OCI-LY7 (cell line): ENCODE measurements around the gene DAPK1. TPM values are rescaled to one million over a fixed set of nuclear protein-coding genes. Genes with fewer than 3 reads are reported as not detected.

Experiments used
- BruUV-seq: library from RNA; stranded (reverse); fragments of 400-500 nt; replicated peaks from 2 replicates; lab custom pipeline; 2021; lab: Mats Ljungman, UMichigan
- CTCF ChIA-PET: fragments of 300-600 bp; sonication (Branson Sonifier 250); formaldehyde crosslinking; loops from one replicate; lab custom pipeline; 2022; ENCODE audit warnings: antibody characterized with exemption; ENCODE audit not compliant: unreplicated experiment; lab: Charles Lee
- POLR2A ChIA-PET: fragments of 300-600 bp; sonication (Branson Sonifier 250); formaldehyde crosslinking; loops from one replicate; lab custom pipeline; 2022; ENCODE audit warnings: antibody characterized with exemption; lab: Charles Lee
- DNase-seq: peaks from one replicate; pipeline ENCODE4 v3.0.0-alpha.2; 2015; ENCODE audit warnings: low spot score
- H2AFZ ChIP-seq: fragments of 200-600 bp; sonication (generic), shearing (Covaris generic); 2 replicates; pipeline ENCODE4 v1.6.1; 2014; ENCODE audit warnings: mild to moderate bottlenecking, antibody characterized with exemption, low read length, moderate library complexity
- H3K27ac ChIP-seq: fragments of 200-600 bp; sonication (generic); 2 replicates; pipeline ENCODE4 v1.5.1; 2014; ENCODE audit warnings: mixed run types, low read depth, mild to moderate bottlenecking, moderate library complexity, low read length, inconsistent platforms; ENCODE audit not compliant: poor library complexity, severe bottlenecking
- H3K36me3 ChIP-seq: fragments of 200-600 bp; sonication (generic); 2 replicates; pipeline ENCODE4 v1.6.1; 2014; ENCODE audit warnings: mild to moderate bottlenecking, antibody characterized with exemption, low read length, moderate library complexity, mixed read lengths; ENCODE audit not compliant: insufficient read depth
- H3K4me1 ChIP-seq: fragments of 200-600 bp; sonication (generic); 2 replicates; pipeline ENCODE4 v1.5.1; 2014; ENCODE audit warnings: mild to moderate bottlenecking, low read length; ENCODE audit not compliant: insufficient read depth, poor library complexity, severe bottlenecking
- H3K4me2 ChIP-seq: fragments of 200-600 bp; sonication (generic); 2 replicates; pipeline ENCODE4 v1.6.1; 2014; ENCODE audit warnings: mild to moderate bottlenecking, low read length
- H3K4me3 ChIP-seq: fragments of 200-600 bp; sonication (generic); 2 replicates; pipeline ENCODE4 v1.5.1; 2014; ENCODE audit warnings: mild to moderate bottlenecking, low read depth, low read length; ENCODE audit not compliant: poor library complexity, severe bottlenecking
- H3K79me2 ChIP-seq: fragments of 200-600 bp; sonication (generic); 2 replicates; pipeline ENCODE4 v1.6.1; 2016; ENCODE audit warnings: low read depth, mild to moderate bottlenecking, low read length, moderate library complexity, mixed read lengths; ENCODE audit not compliant: insufficient read depth
- H3K9me2 ChIP-seq: fragments of 200-600 bp; sonication (generic); 2 replicates; pipeline ENCODE4 v1.6.1; 2016; ENCODE audit warnings: mild to moderate bottlenecking, low read length, mixed read lengths; ENCODE audit not compliant: insufficient read depth
- H3K9me3 ChIP-seq: fragments of 200-600 bp; sonication (generic); 2 replicates; pipeline ENCODE4 v1.6.1; 2014; ENCODE audit warnings: mild to moderate bottlenecking, mixed run types, low read length, mixed read lengths
- H4K20me1 ChIP-seq: fragments of 200-600 bp; sonication (generic); 2 replicates; pipeline ENCODE4 v1.6.1; 2014; ENCODE audit warnings: mild to moderate bottlenecking, antibody characterized with exemption, low read length, moderate library complexity, mixed read lengths; ENCODE audit not compliant: insufficient read depth
- CTCF ChIP-seq: fragments of 200-600 bp; sonication (generic); conservative IDR thresholded peaks from 2 replicates; pipeline ENCODE4 v1.5.1; 2014; ENCODE audit warnings: mild to moderate bottlenecking, antibody characterized with exemption, low read length, moderate library complexity, mixed read lengths
- EZH2phosphoT487 ChIP-seq: fragments of 200-600 bp; sonication (generic); IDR thresholded peaks from 2 replicates; pipeline ENCODE4 v1.6.1; 2018; ENCODE audit warnings: low read depth, borderline replicate concordance, mild to moderate bottlenecking, mixed run types, antibody characterized with exemption, low read length, moderate library complexity, mixed read lengths
- intact Hi-C: fragments of 100-400 bp; cut with micrococcal nuclease; formaldehyde crosslinking; loops from one replicate; pipeline ENCODE4 v1.10.0; 2022; ENCODE audit not compliant: unreplicated experiment
- total RNA-seq, 2 experiments: library from RNA; depleted of rRNA in 1 of 2; stranded (reverse); fragments of >200 nt in 1 of 2; shearing (Covaris generic) in 1 of 2; gene quantifications; 2 replicates each; pipeline ENCODE4 v1.2.3, GENCODE V29; 2014 to 2022

Gene DAPK1
- total RNA-seq, 2 experiments from 2014 or later, result 0.25 to 3.5 TPM

GRCh38 chr9:87731321-87731720, 233.7 kb downstream of the DAPK1 start:
- Histone ChIP-seq H3K4me2 (no peak overlapping the region), H3K4me1 (no peaks in the 10 kb centered on the region), H3K9me2 (no peaks in the 10 kb centered on the region), H4K20me1 (no peaks in the 10 kb centered on the region), H3K27ac (no peak overlapping the region), H3K4me3 (no peak overlapping the region), H3K79me2 (no peaks in the 10 kb centered on the region), H3K9me3 (no peaks in the 10 kb centered on the region), H3K36me3 (no peaks in the 10 kb centered on the region), H2AFZ (no peak overlapping the region)
- BruUV-seq, result no TSS peak
- ChIA-PET CTCF (no interaction called here), POLR2A (no interaction called here)
- TF ChIP-seq EZH2phosphoT487 (no peak), CTCF (no peak)
- DNase-seq, result no peak
- intact Hi-C loops, result no loop called here

DNA sequence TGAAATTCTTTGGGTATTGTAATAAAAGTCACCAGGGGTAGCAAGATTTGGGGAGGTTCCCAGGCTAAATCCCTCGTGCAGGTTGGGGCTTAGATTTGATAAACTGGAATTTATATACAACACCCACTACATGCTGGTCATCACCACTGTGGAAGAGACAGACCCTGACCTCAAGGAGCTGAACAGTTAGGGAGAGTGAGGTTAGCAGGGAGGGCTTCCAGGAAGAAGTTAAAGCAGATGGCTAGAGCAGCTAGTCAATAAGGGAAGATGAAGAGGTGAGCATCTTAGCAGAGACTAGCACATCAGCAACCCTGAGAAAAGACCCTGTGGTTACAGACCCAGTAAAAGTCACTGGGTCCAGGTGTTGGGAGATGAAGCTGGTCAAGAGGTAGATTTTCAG, 234.7 kb downstream of the DAPK1 start:
- H3K27ac ChIP-seq, result no peak overlapping the region

More for the DNA sequence above, 234.7 kb downstream of the DAPK1 start:
- CTCF ChIA-PET, result no interaction called here
- intact Hi-C loops, result no loop called here
- H3K9me2 ChIP-seq, result no peaks in the 10 kb centered on the region
- no peaks in the 10 kb centered on the region for H4K20me1 ChIP-seq
- no peak for DNase-seq
- H3K36me3 ChIP-seq, result no peaks in the 10 kb centered on the region
- H3K4me2 ChIP-seq, result no peak overlapping the region
- BruUV-seq, result no TSS peak
- POLR2A ChIA-PET, result interaction anchor here (0.6 kb wide), 1 partner anchor 9 kb away, joined by 5 read pairs; no protein-coding TSS in a partner anchor
- no peaks in the 10 kb centered on the region for H3K79me2 ChIP-seq
- no peaks in the 10 kb centered on the region for H3K4me1 ChIP-seq
- no peak overlapping the region for H3K4me3 ChIP-seq
- H3K9me3 ChIP-seq, result no peaks in the 10 kb centered on the region
- no peak for TF ChIP-seq CTCF
- no peak for TF ChIP-seq EZH2phosphoT487
- H2AFZ ChIP-seq, result no peak overlapping the region
